Hepatocyte (in vitro differentiated cells): Measurements from ENCODE around the gene TRIM36. TPM values are rescaled to one million over a fixed set of nuclear protein-coding genes. Genes with fewer than 3 reads are reported as not detected.

Experiments used
- DNase-seq: peaks from one replicate; pipeline ENCODE4 v3.0.0-alpha.2; 2016; ENCODE audit warnings: low spot score
- H2AFZ ChIP-seq: fragments of 200-600 bp; sonication (generic); 2 replicates; pipeline ENCODE4 v1.6.0; 2016; ENCODE audit warnings: antibody characterized with exemption, mild to moderate bottlenecking
- H3K27ac ChIP-seq: fragments of 200-600 bp; sonication (generic); 2 replicates; pipeline ENCODE4 v1.5.1; 2016; ENCODE audit warnings: mild to moderate bottlenecking
- H3K27me3 ChIP-seq: fragments of 200-600 bp; sonication (generic); 2 replicates; pipeline ENCODE4 v1.6.1; 2016
- H3K36me3 ChIP-seq: fragments of 200-600 bp; sonication (generic); replicated peaks from 2 replicates; pipeline ENCODE4 v1.5.1; 2016; ENCODE audit warnings: low read depth; ENCODE audit not compliant: insufficient read depth
- H3K4me1 ChIP-seq: fragments of 200-600 bp; sonication (generic); 2 replicates; pipeline ENCODE4 v1.5.1; 2016; ENCODE audit warnings: mild to moderate bottlenecking, moderate library complexity; ENCODE audit not compliant: insufficient read depth
- H3K4me2 ChIP-seq: fragments of 200-600 bp; sonication (generic); 2 replicates; pipeline ENCODE4 v1.6.0; 2016
- H3K4me3 ChIP-seq: fragments of 200-600 bp; sonication (generic); 2 replicates; pipeline ENCODE4 v1.5.1; 2016; ENCODE audit warnings: mild to moderate bottlenecking
- H3K79me2 ChIP-seq: fragments of 200-600 bp; sonication (generic); 2 replicates; pipeline ENCODE4 v1.6.0; 2017; ENCODE audit warnings: mild to moderate bottlenecking
- H3K9me2 ChIP-seq: fragments of 200-600 bp; sonication (generic); replicated peaks from 2 replicates; pipeline ENCODE4 v1.6.0; 2017; ENCODE audit warnings: mild to moderate bottlenecking; ENCODE audit not compliant: insufficient read depth
- H3K9me3 ChIP-seq: fragments of 200-600 bp; sonication (generic); 2 replicates; pipeline ENCODE4 v1.5.1; 2016; ENCODE audit warnings: low read depth, mild to moderate bottlenecking
- H4K20me1 ChIP-seq: fragments of 200-600 bp; sonication (generic); 2 replicates; pipeline ENCODE4 v1.6.0; 2016; ENCODE audit warnings: mild to moderate bottlenecking; ENCODE audit not compliant: insufficient read depth, poor library complexity, severe bottlenecking
- EZH2 ChIP-seq: fragments of 200-600 bp; sonication (generic); IDR thresholded peaks from 2 replicates; pipeline ENCODE4 v1.6.1; 2016; ENCODE audit warnings: antibody characterized with exemption, mild to moderate bottlenecking, borderline replicate concordance
- EZH2phosphoT487 ChIP-seq: fragments of 200-600 bp; sonication (generic); IDR thresholded peaks from one replicate; pipeline ENCODE4 v1.6.1; 2018; ENCODE audit warnings: antibody characterized with exemption, mild to moderate bottlenecking, low read depth, moderate library complexity; ENCODE audit not compliant: unreplicated experiment, severe bottlenecking
- WGBS: methylation state at CpG from one replicate; pipeline ENCODE4 v1.1.6; 2016; ENCODE audit warnings: low lambda C conversion rate; ENCODE audit errors: missing lambda C conversion rate; 5-methylcytosine and 5-hydroxymethylcytosine counted together
- polyA plus RNA-seq: library from polyadenylated mRNA; unstranded; fragments of >200 nt; fragmentation: Nextera tagmentation; extraction: Ambion mirVana; gene quantifications from 2 replicates; pipeline ENCODE4 v1.2.1, GENCODE V29; 2016
- total RNA-seq: library from RNA; depleted of rRNA; stranded (reverse); fragments of >200 nt; gene quantifications from 2 replicates; pipeline ENCODE4 v1.2.3, GENCODE V29; 2014
- TF ChIP-seq, protein P1 (sequence below): fragments of 200-600 bp; sonication (generic); IDR thresholded peaks from 2 replicates; pipeline ENCODE4 v1.5.1; 2016; ENCODE audit warnings: antibody characterized with exemption, mild to moderate bottlenecking; ENCODE audit not compliant: poor library complexity

TRIM36 gene, protein sequence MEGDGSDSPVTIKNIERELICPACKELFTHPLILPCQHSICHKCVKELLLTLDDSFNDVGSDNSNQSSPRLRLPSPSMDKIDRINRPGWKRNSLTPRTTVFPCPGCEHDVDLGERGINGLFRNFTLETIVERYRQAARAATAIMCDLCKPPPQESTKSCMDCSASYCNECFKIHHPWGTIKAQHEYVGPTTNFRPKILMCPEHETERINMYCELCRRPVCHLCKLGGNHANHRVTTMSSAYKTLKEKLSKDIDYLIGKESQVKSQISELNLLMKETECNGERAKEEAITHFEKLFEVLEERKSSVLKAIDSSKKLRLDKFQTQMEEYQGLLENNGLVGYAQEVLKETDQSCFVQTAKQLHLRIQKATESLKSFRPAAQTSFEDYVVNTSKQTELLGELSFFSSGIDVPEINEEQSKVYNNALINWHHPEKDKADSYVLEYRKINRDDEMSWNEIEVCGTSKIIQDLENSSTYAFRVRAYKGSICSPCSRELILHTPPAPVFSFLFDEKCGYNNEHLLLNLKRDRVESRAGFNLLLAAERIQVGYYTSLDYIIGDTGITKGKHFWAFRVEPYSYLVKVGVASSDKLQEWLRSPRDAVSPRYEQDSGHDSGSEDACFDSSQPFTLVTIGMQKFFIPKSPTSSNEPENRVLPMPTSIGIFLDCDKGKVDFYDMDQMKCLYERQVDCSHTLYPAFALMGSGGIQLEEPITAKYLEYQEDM
- 3.1 and 5.2 TPM in 2 replicates for total RNA-seq
- polyA plus RNA-seq = 1.3 and 2.0 TPM in 2 replicates

DNA sequence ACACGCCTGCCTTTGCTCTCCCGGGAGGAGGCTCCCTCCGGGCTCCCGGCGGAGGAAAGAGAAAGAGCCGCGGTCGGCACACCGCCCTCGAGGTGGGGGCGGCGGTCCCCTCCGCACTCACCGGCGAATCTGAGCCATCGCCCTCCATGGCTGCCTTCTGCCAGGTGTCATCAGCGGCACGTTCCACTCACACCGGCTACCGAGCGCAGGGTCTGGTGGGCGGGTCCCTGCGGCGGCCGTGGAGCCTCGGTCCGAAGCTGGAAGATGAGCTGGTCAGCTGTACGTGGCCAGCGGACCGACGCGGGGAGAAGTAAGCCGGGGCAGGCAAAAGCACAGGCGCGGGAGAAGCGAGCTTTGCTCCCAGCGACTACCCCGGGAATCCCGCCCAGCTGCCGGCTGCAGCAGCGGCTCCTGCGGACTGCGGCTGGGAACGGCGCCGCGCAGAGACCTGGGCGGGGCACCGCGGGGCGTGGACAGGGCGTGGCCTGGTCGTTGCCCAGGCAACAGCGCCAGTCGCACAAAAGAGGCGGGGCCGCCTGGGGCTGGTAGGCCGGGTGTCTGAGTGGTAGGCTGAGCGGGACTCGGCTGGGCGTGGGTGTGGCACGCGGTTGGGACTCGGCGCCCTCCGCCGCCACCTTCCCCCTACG lies at the start of gene TRIM36:
Gene TRIM36, minus strand, starts transcription at position 422 of the 647 bp plus-strand sequence. Its CDS starts 274 bp downstream, at position 148.
- Histone ChIP-seq H3K9me3 (no peaks in the 10 kb centered on the region), H3K9me2 (no peaks in the 10 kb centered on the region), H3K4me3 (peak within 1 kb of the TSS; percentile 43), H3K79me2 (no peaks in the 10 kb centered on the region), H2AFZ (peak within 1 kb of the TSS; percentile 86), H3K4me1 (peaks cover 10% of the 10 kb centered on the region), H4K20me1 (no peaks in the 10 kb centered on the region), H3K27me3 (peaks cover 56% of the 10 kb centered on the region), H3K27ac (no peak within 1 kb of the TSS), H3K36me3 (no peaks in the 10 kb centered on the region), H3K4me2 (peak within 1 kb of the TSS; percentile 89)
- WGBS = 1% methylated on average over 41 of the region's 68 CpGs
- TF ChIP-seq, protein P1, sequence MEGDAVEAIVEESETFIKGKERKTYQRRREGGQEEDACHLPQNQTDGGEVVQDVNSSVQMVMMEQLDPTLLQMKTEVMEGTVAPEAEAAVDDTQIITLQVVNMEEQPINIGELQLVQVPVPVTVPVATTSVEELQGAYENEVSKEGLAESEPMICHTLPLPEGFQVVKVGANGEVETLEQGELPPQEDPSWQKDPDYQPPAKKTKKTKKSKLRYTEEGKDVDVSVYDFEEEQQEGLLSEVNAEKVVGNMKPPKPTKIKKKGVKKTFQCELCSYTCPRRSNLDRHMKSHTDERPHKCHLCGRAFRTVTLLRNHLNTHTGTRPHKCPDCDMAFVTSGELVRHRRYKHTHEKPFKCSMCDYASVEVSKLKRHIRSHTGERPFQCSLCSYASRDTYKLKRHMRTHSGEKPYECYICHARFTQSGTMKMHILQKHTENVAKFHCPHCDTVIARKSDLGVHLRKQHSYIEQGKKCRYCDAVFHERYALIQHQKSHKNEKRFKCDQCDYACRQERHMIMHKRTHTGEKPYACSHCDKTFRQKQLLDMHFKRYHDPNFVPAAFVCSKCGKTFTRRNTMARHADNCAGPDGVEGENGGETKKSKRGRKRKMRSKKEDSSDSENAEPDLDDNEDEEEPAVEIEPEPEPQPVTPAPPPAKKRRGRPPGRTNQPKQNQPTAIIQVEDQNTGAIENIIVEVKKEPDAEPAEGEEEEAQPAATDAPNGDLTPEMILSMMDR = peak; percentile 21
- no peak for TF ChIP-seq EZH2phosphoT487
- peak; percentile 97 for DNase-seq

DNA sequence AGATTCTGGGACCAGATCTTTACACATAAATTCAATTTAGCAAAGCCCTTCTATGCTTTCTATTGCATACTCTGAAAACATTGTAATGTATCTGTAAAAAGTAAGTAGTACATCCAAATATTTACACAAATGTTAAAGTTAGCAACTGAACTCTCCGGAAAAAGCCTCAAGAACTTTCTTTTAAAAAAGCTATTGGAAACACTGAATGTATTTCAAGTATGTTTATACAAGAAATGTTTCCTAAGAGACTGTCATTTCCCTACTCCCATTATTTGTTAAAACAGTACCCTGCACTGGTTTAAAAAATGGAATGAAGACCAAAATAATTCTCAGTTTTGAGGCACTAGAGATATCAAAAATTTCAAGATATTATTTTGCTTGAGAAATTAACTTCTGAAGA lies 44.8 kb upstream of the TRIM36 start:
- DNase-seq = no peak
- TF ChIP-seq EZH2 (no peak), EZH2phosphoT487 (no peak)
- TF ChIP-seq, protein P1 = no peak
- Histone ChIP-seq H3K9me2 (no peaks in the 10 kb centered on the region), H3K27ac (no peak overlapping the region), H3K36me3 (no peaks in the 10 kb centered on the region), H3K79me2 (no peaks in the 10 kb centered on the region), H3K9me3 (no peaks in the 10 kb centered on the region), H3K4me3 (no peak overlapping the region), H3K27me3 (no peaks in the 10 kb centered on the region), H3K4me1 (no peaks in the 10 kb centered on the region), H4K20me1 (no peaks in the 10 kb centered on the region), H3K4me2 (no peak overlapping the region), H2AFZ (no peak overlapping the region)
- WGBS = 42% methylated on average over 1 of the region's 1 CpG

DNA sequence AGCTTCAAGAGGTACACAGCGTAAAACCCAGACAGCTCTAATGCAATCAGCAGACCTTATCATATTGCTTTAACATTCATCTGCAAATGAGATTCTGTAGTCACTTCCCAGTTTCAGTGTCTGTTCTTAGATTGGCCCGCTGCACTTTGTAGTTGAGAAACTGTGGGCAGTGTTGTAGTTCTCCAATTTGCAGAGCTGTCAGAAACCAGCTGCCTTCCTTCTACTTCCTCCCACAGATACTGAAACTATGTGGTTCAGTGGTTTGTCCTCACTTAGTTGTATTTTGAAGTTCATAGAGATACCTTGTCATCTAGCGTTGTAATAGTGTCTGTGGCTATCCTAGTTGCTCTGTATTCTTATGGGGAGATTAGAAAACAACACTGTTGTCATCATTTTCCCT lies 39.6 kb upstream of the TRIM36 start:
- H4K20me1 ChIP-seq = no peaks in the 10 kb centered on the region
- H3K36me3 ChIP-seq = no peaks in the 10 kb centered on the region
- H3K9me3 ChIP-seq = no peaks in the 10 kb centered on the region
- no peaks in the 10 kb centered on the region for H3K9me2 ChIP-seq
- H3K4me3 ChIP-seq = no peak overlapping the region
- H2AFZ ChIP-seq = no peak overlapping the region
- 88% methylated on average over 3 of the region's 3 CpGs for WGBS
- no peak for TF ChIP-seq EZH2phosphoT487
- TF ChIP-seq, protein P1 = no peak
- TF ChIP-seq EZH2 = no peak
- H3K4me2 ChIP-seq = no peak overlapping the region
- H3K4me1 ChIP-seq = no peaks in the 10 kb centered on the region
- H3K27me3 ChIP-seq = no peaks in the 10 kb centered on the region
- no peaks in the 10 kb centered on the region for H3K79me2 ChIP-seq
- H3K27ac ChIP-seq = no peak overlapping the region
- no peak for DNase-seq
